ENCODE measurements around the gene FSTL5.

GRCh38 chr4:161869511-161869910 lies 294.3 kb downstream of the FSTL5 start:
- no peak for TF ChIP-seq CTCF (IDR thresholded peaks at IDR 0.05; ENCODE audit: insufficient read depth, low read length, poor library complexity, severe bottlenecking)
- TF ChIP-seq EZH2phosphoT487 (conservative IDR thresholded peaks at IDR 0.05; ENCODE audit: low read length), result no peak

All from SU-DHL-6 (cell line).